Caki2 (cell line): Measurements from ENCODE around the gene GLUD1. TPM values are rescaled to one million over a fixed set of nuclear protein-coding genes. Genes with fewer than 3 reads are reported as not detected.
"Not testable (repeated sequence)": the region's sequence is repeated elsewhere in the genome, so short reads cannot be mapped to it uniquely, and the experiment has no call there.

Experiments
- DNase-seq: peaks from one replicate; pipeline ENCODE4 v3.0.0-alpha.2; 2015; ENCODE audit warnings: low read depth
- in situ Hi-C: cut with HindIII; loops from 2 replicates; pipeline ENCODE4 v1.10.0; 2016; ENCODE audit warnings: low sequenced_read_pairs, low pct_unique_long_range_greater_than_20kb, mixed read lengths
- total RNA-seq: library from RNA; depleted of rRNA; stranded (reverse); fragments of >200 nt; shearing (Covaris generic); gene quantifications from 2 replicates; pipeline ENCODE4 v1.2.3, GENCODE V29; 2014; ENCODE audit warnings: low replicate concordance; rRNA removed

The GLUD1 gene
- total RNA-seq, result 212 and 237 TPM in 2 replicates

DNA sequence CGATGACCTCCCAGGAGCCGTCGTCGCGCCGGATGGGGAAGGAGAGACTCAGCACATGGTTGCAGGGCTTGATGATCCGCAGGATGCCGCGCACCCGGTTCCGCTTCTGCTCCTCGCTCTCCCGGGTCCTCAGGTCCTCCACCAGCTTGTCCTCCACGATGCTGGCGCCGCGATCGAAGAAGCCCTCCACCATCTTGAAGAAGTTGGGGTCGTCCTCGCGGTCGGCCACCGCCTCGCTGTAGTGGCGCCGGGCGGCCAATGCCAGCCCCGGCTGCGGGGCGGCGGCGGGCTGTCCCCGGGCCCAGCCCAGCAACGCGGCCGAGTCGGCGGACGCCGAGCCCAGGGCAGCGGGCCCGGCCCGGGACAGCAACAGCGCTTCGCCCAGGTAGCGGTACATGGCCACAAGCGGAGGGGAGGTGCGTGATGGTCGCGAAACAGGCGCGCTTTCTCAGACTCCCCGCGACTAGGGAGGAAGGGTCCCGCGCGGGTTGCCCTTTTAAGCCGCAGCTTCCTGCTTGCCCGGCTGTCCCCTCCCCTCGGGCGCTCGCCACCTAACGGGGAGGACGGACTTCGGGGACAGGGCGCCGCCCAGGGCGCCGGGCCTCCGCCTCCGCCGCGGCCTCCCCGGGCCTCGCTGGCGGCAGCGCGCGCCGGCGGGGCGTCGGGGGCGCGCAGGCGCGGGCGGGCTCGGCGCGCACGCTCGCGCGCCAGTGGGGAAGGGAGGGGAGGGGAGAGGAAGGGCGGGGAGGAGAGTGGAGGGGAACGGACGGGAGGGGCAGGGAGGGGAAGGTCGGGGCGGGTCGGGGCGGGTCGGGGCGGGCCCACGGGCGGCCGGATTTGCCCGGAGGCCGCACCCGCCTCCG, at the start of gene GLUD1, which contains the start of gene SHLD2:
Gene GLUD1, minus strand, starts transcription at position 471 of the 863 bp plus-strand sequence. Its CDS starts 74 bp downstream, at position 397.
Gene SHLD2, plus strand, starts transcription at position 834 of the 863 bp plus-strand sequence. CDS start 56,149 bp downstream, outside the sequence.
- peak; percentile 90 for DNase-seq

DNA sequence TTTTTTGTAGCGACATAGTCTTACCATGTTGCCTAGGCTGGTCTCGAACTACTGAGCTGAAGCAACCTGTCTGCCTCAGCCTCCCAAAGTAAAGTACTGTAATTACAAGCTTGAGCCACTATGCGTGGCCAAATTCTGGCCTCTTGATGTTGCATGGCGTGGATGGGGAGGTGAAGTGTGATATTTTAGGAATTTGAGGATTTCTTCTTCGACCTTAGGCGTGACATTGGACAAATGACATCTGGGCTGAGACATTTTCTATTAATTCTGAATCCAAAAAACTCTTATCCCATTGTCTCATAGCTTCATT, 48.4 kb upstream of the GLUD1 start:
- in situ Hi-C loops, DNase-seq: not testable (repeated sequence)

More for the DNA sequence above, at the start of gene GLUD1, which contains the start of gene SHLD2:
- in situ Hi-C loops, result no loop called here

DNA sequence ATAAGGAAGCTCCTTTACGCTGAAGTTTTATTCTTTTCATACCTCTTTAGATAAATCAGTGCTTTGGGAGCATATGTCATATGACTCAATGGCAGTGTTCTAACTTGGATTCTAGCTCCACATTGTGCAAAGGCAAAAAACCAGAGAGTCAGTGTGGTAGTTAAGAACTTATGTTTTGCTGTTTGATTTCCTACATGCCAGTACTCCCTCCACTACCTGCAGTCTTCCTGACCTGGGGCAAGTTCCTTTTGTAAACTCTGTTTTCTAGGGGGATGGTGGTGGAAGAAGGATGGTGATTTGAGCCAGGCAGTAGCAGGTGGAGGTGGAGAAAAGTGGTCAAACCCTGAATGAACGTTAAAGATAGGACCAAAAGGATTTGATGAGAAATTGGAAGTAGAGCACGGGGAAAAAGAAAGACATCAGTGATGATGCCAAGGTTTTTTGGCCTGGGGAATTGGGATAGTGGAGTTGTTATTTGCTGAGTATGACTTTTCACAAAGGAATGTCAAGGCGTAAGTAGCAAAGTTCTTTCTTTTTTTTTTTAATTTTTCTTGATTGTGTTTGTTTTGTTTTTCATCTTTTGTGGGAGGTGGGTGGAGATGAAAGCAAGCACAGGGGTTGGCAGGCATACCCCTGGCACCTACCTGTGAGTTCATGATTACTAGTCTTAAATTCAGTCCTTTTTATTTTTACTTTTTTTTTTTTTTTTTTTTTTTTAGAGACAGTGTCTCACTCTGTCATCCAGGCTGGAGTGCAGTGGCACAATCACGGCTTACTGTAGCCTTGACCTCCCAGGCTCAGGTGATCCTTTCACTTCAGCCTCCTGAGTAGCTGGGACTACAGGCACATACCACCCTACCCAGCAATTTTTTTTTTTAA, 47.8 kb upstream of the GLUD1 start:
- in situ Hi-C loops, DNase-seq: not testable (repeated sequence)

DNA sequence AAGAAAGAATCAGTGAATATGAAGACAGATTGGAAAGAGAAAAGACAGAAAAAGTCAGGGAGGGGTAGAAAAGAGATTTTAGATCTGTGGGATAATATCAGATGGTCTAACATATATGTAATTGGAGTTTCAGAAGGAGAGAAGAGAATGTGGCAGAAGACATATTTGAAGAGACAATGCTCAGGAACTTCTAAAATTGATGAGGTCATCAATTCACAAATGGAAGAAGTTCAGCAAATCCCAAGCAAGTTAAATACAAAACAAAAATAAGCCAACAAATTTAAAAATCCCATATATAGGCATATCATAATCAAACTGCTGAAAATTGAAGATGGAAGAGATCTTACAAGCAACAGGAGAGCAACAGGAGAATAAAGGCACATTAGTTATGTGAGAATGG, 42.8 kb upstream of the GLUD1 start:
- DNase-seq, in situ Hi-C loops: not testable (repeated sequence)

GRCh38 chr10:87134440-87134839, 39.8 kb upstream of the GLUD1 start:
- in situ Hi-C loops, DNase-seq: not testable (repeated sequence)

GRCh38 chr10:87133936-87134335, 39.3 kb upstream of the GLUD1 start:
- DNase-seq, in situ Hi-C loops: not testable (repeated sequence)

DNA sequence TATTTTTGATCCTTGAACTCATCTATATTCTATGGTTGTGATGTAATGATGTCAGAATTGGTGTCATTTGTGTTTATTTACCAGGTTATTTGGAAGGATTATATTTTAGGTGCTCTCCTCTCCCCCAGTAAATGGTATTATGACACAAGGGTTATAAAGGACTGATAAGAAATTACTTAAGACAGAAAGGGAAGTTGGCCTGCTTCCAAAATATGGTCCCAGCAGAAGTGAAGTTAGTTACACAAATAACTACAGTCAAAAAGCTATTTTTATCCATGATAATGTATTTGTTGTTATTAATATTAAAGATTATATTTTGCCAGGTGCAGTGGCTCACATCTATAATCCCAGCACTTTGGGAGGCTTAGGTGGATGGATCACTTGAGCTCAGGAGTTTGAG, 37.5 kb upstream of the GLUD1 start:
- DNase-seq, in situ Hi-C loops: not testable (repeated sequence)

GRCh38 chr10:87127607-87128156, 33.0 kb upstream of the GLUD1 start:
- DNase-seq, in situ Hi-C loops: not testable (repeated sequence)

DNA sequence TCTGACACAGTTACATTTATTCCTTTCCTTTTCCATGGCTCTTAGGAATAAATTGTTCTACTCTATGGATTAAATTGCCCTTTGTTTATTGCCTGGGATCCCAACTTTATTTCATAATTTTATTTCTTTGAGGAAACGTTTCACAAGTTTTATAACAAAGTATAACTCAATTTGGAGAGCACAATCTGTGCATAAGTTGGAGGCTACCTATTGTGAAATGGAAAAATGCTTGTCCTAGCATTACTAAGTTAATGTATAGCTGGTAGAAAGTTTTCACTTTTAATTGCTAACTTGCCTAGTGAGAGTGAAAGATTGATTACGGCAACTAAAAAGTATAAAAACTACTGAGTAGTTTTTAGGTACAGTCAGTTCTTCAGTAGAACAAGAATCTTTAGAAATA, 32.4 kb upstream of the GLUD1 start:
- DNase-seq, in situ Hi-C loops: not testable (repeated sequence)

GRCh38 chr10:87123351-87123750, 28.7 kb upstream of the GLUD1 start:
- in situ Hi-C loops, DNase-seq: not testable (repeated sequence)

- DNase-seq, in situ Hi-C loops: not testable (repeated sequence)
Measured at GRCh38 chr10:87119029-87119428, 24.4 kb upstream of the GLUD1 start.

- in situ Hi-C loops, DNase-seq: not testable (repeated sequence)
Measured at GRCh38 chr10:87118122-87118521, 23.5 kb upstream of the GLUD1 start.

- in situ Hi-C loops, result no loop called here
- DNase-seq, result no peak
Measured at GRCh38 chr10:87105446-87106124, 10.9 kb upstream of the GLUD1 start.

- in situ Hi-C loops, DNase-seq: not testable (repeated sequence)
Measured at GRCh38 chr10:87104727-87105126, 10.1 kb upstream of the GLUD1 start.

DNA sequence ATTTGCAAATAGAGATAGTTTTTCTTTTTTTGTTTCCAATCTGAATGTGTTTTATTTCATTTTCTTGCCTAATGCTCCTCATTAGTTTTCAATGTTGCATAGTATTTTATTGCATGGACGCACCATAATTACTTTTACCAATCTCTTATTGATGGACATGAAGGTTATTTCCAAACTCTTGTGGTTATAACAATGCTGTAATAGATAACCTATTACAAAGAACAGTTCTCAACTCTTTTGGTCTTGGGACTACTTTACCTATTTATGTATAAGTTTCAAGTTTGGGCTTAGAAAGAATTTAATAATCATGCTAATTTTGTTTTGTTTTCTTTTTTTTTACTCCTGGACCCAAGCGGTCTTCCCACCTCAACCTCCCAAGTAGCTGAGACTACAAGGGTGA, 7.4 kb upstream of the GLUD1 start:
- DNase-seq, result no peak
- in situ Hi-C loops, result no loop called here

DNA sequence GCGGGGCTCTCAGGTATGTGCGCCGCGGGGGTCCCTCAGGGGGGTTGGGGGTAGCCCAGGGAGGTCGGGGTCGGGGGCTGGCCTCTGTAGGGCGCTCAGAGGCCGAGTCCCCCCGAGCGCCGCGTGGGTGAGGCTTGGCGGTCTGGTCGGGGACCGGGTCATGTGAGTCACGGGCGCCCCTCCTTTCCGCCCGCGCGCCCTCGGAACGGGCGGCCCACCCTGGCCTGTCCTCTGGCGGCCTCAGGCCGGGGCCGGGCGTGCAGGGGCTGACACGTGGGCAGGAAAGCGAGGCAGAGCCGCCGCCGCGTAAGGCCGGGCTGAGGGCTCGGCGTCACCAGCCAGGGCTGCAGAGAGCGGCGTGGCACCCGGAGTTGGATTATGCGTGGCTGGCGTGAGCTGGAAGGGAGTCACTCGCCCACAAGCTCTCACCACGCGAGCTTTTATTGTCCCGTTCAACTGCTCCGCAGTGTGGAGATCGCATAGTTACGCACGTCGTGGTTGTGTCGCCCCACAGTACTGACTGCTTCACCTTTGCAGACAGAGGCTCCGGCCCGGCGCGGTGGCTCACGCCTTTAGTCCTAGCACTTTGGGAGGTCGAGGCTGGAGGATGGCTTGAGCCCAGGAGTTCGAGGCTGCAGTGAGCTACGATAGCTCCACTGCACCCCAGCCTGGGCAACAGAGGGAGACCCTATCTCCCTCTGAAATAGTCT, 748 bp upstream of the GLUD1 start:
- in situ Hi-C loops, result no loop called here
- peak; percentile 91 for DNase-seq

DNA sequence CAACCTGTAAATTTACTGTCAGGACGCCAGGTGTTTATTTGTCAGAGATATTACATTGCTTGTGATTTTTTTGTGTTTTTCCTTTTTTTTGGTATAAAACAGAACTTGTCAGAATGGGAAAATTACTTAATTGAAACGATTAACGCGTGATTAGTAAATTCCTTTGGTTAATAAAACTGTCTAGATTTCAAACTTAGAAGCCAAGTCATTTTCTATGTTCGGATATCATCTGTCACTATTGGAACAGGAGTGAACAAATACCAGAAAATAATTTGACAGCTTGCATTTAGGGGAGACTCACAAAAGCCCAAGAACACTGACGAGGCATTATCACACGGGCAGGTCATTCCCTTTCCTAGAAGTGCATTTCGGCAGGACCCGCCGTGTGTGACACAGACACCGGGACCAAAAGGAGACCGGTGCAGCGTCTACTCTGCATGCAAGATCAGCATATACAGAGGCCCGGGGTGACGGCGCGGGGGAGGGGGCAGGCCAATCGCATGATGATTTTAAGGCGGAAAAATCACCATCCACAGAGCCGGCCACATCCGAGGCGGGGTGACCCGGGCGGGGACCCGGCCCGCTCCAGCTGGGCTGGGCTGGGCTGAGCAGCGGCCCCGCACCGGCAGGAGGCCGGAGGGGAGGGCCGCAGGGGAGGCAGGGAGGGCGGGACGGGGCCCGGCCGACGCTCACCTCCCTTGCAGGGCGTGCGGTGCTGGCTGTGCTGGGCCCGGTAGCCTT, 841 bp downstream of the GLUD1 start:
- peak; percentile 64 for DNase-seq

More for the DNA sequence above, 841 bp downstream of the GLUD1 start:
- in situ Hi-C loops, result no loop called here
